ENCODE results near the gene DDC.
"Not testable (repeated sequence)": the region's sequence is repeated elsewhere in the genome, so short reads cannot be mapped to it uniquely, and the experiment has no call there.

Gene DDC

GRCh38 chr7:50554431-50555322, 10.5 kb downstream of the DDC start:
- no peak for DNase-seq

DNA sequence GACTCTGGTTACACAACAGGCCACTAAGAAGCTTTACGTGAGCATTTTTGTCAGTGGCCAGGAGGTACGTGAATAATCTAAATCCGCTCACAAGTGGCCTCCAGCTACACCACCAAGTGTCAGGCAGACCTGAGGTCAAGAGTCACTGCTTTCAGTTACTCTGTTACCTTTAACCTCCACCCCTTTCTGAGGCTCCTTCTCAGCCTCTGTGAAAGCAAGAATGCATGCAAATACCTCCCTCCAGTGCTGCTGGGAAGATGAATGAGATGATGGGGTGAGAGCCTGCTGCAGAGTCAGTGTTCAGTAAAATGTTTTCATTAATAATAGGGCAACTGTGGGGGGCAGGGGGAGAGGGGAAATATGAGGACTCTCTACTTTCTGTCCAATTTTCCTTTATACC, 11.2 kb downstream of the DDC start:
- DNase-seq = no peak

GRCh38 chr7:50552921-50553320, 12.3 kb downstream of the DDC start:
- no peak for DNase-seq

DNA sequence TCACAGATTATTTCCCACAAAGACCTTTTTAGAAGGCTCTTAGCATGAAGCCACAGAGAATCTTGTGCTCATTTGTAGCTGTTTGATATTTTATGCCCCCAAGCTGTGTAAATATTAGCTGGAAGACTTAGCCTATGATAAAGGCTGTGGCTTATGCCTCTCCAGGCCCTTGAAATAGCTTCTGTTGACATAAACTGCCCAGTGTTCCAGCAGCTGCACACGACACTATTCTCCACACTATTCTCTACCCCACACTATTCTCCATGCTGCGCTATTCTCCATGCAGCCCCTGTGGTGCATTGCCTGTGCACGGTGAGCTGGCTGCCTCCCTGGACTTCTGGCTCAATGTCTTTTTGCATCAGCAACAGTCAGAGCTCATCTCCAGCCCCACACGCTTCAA, 13.1 kb downstream of the DDC start:
- no peak for DNase-seq

DNA sequence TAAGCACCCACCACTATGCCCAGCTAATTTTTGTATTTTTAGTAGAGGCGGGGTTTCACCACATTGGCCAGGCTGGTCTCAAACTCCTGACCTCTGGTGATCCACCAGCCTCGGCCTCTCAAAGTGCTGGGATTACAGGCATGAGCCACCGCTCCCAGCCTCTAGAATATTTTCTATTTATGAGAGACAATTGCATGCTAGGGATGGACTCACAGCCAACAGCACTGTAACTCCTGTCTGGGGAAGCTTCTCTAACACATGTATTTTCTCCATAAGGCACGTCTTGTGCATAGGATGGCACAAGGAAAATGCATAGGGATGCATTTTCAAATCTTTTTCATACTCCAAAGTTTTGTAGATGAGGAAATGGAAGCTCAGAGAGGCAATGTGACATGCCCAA, 19.6 kb downstream of the DDC start:
- DNase-seq = not testable (repeated sequence)

GRCh38 chr7:50544992-50545391, 20.2 kb downstream of the DDC start:
- DNase-seq = no peak

DNA sequence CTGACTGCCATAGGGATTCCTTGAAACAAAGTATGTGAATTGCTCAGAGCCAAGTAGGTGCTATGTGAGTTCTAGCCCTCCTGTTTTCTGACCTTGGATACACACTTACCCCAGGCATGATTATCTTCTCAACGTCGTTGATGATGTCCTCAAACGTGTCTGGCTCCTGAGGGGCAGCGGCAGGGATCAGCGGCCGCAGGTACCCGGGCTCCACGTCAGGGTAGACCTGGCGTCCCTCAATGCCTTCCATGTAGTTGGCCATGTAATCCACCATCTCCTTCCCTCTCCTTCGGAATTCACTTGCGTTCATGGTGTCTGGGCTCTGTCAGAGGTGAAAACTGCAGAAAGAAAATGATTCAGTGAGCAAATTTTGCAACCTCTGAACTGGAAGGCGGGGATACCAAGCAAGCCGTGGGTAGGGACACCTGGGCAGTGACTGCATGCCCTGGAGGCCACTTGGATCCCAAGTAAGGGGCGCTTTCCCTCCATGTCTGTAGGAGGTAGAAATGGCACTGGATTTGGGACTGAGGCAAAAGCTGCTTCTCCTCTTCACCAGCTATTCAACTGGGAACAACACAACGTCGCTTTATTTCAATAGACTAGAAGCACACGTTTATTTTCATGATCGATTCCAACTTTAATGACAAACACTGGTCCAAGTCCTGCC, 21.3 kb downstream of the DDC start:
- no peak for DNase-seq

DNA sequence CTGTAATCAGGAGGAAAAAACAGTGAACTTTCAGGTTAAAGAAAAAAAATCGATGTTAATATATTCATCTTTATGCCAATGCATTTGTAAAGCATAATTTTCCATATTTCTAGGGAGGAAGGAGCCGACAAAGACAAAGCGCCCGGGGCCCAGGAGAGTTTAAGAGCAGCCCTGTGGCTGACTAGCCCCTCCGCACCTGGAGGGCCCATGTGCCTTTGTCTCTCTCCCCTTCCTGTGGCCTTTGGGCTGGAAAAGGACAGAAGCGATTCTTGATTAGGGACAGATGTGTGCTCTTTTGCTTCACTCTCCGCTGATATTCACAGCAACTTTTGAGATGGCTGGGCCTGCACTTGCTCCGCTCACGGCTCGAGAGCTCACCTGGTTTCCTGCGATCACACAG, 23.1 kb downstream of the DDC start:
- no peak for DNase-seq

DNA sequence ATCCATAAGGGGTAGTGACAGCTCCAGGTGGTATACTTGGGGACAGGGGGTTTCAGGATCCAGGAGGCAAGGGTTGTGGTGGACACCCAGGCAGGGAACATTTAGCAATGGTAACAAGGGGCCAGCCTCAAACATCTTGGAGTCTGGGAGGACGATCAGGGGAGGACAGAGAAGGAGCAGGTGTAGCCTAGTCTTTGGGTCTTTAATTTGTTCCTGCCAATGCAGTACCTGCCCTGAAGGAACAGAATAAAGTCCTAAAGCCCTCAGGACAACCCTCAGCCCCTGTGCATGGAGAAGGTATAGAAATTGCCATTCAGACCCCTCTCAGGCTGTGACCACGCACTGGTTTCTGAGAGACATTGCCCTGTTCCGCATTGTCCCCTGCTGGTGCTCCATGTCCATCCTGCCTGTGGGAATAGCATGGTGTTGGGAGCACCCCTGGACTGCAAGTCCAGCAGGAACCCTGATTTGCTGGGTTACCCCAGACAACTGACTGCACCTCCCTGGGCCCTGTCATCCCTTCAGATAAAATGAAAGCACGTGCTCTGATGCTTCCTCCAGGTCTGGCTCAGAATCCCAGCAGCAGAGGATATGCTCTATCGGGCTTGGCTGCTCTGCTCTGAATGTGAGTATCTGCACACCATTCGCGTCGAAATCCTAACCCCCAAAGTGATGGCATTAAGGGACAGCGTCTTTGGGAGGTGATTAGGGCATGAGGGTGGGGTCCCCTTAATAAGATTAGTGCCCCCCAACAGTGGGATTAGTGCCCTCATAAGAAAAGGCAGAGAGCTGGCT, 24.2 kb downstream of the DDC start:
- no peak for DNase-seq

DNA sequence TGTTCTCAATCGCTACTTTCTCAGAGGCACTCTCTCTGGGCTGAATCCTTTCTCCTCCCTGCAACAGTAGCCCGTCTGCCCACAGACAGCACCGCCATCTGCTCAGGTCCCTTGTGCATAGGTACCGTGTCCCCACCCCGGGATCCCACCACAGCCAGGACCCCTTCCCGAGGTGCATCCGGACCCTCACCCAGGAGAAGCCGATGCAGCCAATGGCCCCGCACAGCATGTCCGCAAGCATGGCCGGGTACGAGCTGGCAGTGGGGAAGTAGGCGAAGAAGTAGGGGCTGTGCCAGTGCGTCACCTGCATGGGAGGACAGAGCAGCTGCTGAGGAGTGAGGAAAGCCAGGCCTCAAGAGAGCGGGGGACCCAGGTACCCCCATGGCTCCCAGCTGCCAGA, 25.5 kb downstream of the DDC start:
- no peak for DNase-seq

DNA sequence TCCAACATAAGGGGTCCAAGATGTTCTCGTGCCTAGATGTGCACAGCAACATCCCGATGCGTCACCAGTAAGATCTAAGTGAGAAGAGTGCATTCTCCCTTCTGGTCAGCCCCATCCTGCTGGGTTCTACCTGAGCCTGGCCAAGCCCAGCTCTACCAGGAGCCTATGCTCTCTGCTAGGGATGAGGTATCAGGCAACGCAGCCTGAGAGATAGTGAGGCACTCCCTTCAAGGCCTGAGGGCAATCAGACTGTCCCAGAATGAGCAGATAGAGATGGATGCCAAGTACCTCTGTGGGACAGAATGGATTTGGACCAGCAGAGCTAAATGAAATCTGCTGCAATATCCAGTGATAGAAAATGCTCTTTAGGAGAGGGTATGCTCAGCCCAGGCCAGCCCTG, 26.7 kb downstream of the DDC start:
- no peak for DNase-seq

- DNase-seq = no peak
Measured at GRCh38 chr7:50537417-50537816, 27.8 kb downstream of the DDC start.

DNA sequence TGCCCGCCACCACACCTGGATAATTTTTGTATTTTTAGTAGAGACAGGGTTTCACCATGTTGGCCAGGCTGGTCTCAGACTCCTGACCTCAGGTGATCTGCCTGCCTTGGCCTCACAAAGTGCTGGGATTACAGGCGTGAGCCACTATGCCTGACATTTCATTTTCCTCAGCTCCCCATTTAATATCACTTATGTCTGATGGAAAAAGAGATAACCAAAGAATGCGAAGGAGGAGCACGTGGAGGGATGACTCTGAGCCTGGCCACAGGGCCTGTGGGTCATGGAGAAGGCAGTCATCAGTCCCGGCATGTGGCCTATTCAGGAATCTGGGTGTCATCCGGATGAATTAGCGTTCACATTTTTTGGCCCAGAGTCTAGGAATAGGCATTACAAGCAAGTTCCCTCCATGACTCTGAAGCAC, 29.9 kb downstream of the DDC start:
- DNase-seq = not testable (repeated sequence)

- no peak for DNase-seq
Measured at GRCh38 chr7:50534690-50535290, 30.4 kb downstream of the DDC start.

GRCh38 chr7:50533866-50534265, 31.3 kb downstream of the DDC start:
- DNase-seq = no peak

DNA sequence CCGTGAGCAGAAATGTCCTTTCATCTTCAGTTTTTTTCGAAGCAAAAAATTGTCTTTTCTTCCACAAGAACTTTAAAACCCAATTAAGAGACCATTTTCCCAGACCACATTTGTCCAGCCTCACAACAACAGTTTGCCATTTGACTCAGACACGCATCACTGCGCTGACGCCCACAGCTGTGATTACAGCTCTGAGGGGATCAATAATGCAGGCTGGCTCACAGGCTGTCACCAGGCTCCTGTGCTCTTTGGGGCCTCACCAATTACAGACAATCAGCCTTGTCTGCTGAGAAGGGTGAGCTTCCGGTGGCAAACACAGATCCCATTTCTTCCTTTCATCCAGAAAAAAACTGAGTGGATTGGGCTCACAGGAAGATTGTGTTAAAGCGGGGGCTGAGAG, 33.3 kb downstream of the DDC start:
- no peak for DNase-seq

GRCh38 chr7:50531401-50531911, 33.7 kb downstream of the DDC start:
- DNase-seq = no peak

- no peak for DNase-seq
Measured at GRCh38 chr7:50530766-50531165, 34.4 kb downstream of the DDC start.

DNA sequence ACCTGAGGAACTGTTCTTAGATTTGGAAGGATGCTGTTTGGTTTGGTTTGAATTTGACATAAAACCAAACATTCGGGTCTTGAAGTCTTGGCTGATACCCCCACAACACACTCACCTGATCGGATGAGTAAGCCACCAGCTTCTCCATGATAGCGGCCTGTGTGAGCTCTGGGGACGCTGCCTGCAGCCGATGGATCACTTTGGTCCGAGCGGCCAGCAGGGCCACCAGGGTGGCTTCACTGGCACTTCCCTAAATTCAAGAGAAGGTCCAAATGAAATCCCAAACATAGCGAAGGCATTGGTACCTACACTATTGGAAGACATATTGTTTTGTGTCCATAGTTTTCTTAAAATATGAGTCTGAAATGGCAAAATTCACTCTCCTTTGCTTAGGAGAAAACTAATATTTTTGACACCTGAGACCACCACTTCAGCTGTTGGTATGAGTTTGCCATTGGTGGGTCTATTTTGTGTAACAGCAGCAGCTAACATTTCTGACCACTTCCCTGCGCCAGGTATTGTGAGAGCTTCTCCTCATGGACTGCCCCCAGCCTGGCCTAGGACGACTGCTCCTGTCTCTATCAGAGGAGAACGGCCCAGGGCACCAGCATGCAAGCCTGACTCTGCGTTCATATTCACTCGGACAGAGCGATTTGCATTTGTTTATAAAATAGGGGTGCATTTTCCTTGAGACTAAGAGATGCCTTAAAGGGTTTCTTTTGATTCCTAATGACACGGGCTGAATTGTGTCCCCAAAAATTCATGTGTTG, 35.9 kb downstream of the DDC start:
- no peak for DNase-seq

- DNase-seq = no peak
Measured at GRCh38 chr7:50528266-50529092, 36.7 kb downstream of the DDC start.

- DNase-seq = not testable (repeated sequence)
Measured at GRCh38 chr7:50519350-50519749, 45.9 kb downstream of the DDC start.
